Fibroblast of skin of right quadriceps (primary cell): ENCODE data around the gene SEC22A.

Source experiments
- DNase-seq: peaks from one replicate; pipeline ENCODE4 v3.0.0-alpha.2; 2013

Gene SEC22A

DNA sequence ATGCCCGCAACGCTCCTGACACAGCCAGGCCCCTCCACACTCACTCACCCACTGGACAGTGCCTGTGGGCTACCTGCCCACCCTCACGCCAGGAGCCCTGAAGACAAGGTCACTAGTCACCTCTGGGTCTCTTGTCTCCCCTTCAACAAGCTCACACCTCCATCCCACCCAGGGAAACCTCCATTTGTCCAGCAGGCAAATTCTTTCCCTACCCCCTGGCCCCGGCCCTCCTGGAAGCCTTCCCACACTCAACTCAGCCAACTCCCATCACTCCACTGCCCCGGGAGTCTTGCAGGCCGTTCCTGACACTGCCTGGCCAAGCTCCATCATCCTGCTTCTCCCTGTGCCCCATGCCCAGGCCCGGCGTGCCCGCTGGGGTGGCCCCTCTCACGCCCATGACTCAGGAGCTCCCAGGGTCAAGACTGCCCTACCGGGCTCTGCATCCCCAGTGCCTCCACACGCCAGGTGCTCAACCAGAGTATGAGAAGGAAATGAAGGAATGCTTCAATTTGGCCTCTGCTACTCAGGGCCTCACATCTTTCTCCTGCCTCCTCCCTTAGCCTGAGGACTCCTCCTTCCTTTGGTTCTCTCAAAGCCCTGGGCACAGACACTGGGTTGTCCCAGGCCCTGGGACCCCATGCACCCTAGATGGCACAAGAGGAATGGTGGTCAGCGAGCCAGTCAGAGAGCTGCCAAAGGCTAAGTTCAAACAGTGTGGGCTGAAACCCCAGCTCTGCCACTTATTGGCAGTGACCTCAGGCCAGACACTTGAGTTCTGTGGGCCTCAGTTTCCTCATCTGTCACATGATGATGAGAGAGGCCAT is 88.6 kb downstream of the SEC22A start:
- no peak for DNase-seq

- DNase-seq, result no peak
Measured at GRCh38 chr3:123290962-123291361, 89.2 kb downstream of the SEC22A start.

DNA sequence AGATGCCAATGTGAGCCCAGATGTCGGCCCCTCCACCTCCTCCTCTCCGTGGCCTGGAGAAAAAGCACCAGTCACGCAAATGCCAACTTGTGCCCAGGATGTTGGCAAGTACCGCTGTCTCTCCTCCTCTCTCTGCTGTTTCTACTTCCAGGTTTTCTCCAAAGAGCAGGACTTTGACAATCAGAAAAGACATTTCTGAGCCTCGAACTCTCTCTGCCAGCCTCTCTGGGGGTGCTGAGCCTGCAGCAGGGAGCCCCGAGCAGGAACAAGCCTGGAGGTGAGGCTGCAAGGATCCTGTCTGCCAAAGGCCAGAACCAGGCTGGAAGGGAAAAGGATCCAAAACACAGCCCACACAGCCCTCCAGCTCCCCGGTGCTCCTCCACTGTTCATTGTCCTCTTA is 89.7 kb downstream of the SEC22A start:
- no peak for DNase-seq

GRCh38 chr3:123292321-123293310 is 90.9 kb downstream of the SEC22A start:
- no peak for DNase-seq

- no peak for DNase-seq
Measured at GRCh38 chr3:123294296-123294938, 92.7 kb downstream of the SEC22A start.

GRCh38 chr3:123295171-123295900 is 93.6 kb downstream of the SEC22A start:
- DNase-seq, result no peak

- no peak for DNase-seq
Measured at GRCh38 chr3:123295901-123296250, 94.1 kb downstream of the SEC22A start.

GRCh38 chr3:123296261-123296660 is 94.5 kb downstream of the SEC22A start:
- no peak for DNase-seq

- DNase-seq, result no peak
Measured at GRCh38 chr3:123296836-123297626, 95.3 kb downstream of the SEC22A start.

GRCh38 chr3:123297627-123297899 is 95.8 kb downstream of the SEC22A start:
- no peak for DNase-seq

GRCh38 chr3:123298903-123299302 is 97.2 kb downstream of the SEC22A start:
- DNase-seq, result peak; percentile 34

DNA sequence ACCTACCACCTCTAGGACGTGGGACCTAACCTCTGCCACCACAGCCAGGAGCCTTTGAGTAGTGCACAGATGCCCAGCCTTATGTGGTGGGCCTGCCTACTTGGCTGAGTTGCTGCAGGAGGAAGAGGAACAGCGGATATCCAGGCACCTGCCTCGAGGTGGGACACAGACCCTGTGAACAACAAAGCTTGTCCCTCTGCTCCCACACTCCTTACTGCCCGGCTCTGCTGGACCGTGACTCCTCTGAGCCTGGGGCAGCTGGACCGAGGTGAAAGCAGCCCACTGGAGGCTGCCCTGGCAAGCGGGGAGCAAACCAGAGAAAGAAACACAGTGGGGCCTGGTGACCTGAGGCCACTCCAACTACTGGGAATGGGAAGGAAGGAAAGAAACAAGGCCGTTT is 97.8 kb downstream of the SEC22A start:
- DNase-seq, result no peak

GRCh38 chr3:123300056-123300455 is 98.3 kb downstream of the SEC22A start:
- no peak for DNase-seq

DNA sequence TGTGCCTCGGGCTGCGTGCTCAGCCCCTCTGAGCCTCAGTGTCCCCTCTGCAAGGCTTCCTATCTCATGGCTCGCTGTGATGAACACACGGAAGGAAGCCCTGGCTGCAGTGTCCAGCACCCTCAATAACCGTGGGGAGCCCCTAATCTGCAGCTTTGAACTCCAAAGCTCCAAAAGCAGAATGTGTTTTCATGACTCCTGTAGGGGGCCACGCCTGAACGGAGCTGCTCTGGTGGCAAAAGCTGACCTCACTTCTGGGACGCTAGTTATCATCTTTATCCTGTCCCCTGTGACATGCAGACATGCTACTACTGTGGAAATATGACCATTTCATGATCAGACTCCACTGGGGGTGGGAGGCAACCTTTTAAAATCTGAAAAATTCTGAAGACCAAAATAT is 98.8 kb downstream of the SEC22A start:
- DNase-seq, result no peak

GRCh38 chr3:123301331-123302184 is 99.8 kb downstream of the SEC22A start:
- no peak for DNase-seq

DNA sequence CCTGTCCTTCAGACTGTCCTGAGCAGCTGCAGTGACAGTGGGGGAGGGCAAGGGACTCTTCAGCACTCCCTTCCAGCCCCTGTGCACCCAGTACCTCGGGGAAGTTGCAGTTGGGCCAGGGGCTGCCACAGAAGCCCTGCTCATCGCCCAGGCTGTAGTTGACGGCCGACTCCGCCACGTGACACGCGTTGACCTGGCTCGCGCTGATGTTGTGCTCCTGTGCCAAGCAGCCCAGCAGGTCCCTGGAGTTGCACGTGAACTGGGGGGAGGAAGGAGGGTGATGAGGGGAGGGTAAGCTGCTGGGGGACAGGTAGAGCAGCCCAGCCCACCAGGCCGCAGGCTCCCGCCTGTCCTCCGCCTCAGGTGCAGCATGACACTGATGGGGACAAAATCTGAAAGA is 101.2 kb downstream of the SEC22A start:
- DNase-seq, result no peak

GRCh38 chr3:123303976-123304560 is 102.3 kb downstream of the SEC22A start:
- DNase-seq, result no peak

- DNase-seq, result no peak
Measured at GRCh38 chr3:123305192-123305591, 103.4 kb downstream of the SEC22A start.

GRCh38 chr3:123307064-123307463 is 105.3 kb downstream of the SEC22A start:
- no peak for DNase-seq

DNA sequence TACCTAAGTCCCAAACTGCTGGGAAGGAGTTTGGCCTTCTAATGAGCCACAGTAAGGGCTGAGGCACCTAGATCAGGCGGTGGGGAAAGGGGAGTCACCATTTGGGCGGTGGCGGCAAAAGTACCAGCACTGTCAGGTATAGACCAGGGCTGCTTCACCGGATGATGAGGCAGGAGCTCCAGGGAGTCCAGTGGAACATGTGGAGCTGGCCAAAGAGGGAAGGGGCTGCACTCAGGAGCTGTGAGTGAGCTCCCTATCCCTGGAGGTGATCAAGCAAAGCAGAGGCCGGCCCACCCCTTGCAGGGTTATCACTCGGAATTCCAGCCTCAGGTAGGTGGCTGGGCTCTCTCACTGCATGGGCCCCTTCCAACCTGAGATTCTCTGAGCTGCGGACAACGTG is 108.4 kb downstream of the SEC22A start:
- no peak for DNase-seq

DNA sequence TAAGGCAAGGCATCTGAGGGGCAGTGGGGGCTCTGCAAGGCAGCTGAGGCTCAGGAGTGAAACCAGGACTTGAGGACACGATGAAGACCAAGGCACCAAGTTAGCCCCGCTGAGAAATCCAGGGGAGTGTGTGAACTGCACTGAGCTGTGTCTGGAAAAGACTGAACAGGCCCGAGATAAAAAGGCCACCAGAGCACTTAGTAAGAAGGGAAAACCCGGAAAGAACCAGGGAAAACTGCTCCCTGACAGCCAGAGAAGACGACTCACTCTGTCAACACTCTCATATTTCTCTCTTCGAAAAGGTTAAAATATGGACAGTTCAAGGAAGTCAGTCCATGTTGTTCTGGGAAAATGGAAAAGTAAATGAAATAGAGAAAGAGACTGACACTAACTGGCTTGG is 109.0 kb downstream of the SEC22A start:
- no peak for DNase-seq
